RWPE2 (cell line): ENCODE data around the gene CBX2.

Experiments used
- ATAC-seq: fragments of 200-7000 bp; cut with Tn5 transposase; 3 replicates; pipeline ENCODE4 v1.9.1; 2021; ENCODE audit warnings: low read depth
- DNase-seq: peaks from one replicate; pipeline ENCODE4 v3.0.0-alpha.2; 2020; ENCODE audit warnings: low spot score
- H3K27ac ChIP-seq: fragments of 450-650 bp; 2 replicates; pipeline ENCODE4 v1.5.1; 2017; ENCODE audit warnings: mild to moderate bottlenecking; ENCODE audit not compliant: poor library complexity, severe bottlenecking
- H3K27me3 ChIP-seq: fragments of 250-450 bp; sonication (Bioruptor Pico); 2 replicates; pipeline ENCODE4 v1.5.1; 2021; ENCODE audit warnings: mild to moderate bottlenecking, moderate library complexity; ENCODE audit not compliant: insufficient read depth, poor library complexity, severe bottlenecking
- H3K36me3 ChIP-seq: fragments of 250-450 bp; sonication (Bioruptor Pico); 2 replicates; pipeline ENCODE4 v1.5.1; 2020; ENCODE audit warnings: low read depth, mild to moderate bottlenecking, moderate library complexity
- H3K4me1 ChIP-seq: fragments of 250-450 bp; sonication (Bioruptor Pico); 2 replicates; pipeline ENCODE4 v1.5.1; 2021; ENCODE audit warnings: mild to moderate bottlenecking, moderate library complexity; ENCODE audit not compliant: insufficient read depth, poor library complexity, severe bottlenecking
- H3K4me3 ChIP-seq: fragments of 250-450 bp; sonication (Bioruptor Pico); 2 replicates; pipeline ENCODE4 v1.5.1; 2021; ENCODE audit warnings: mild to moderate bottlenecking, moderate library complexity; ENCODE audit not compliant: severe bottlenecking
- H3K9me3 ChIP-seq: fragments of 250-450 bp; sonication (Bioruptor Pico); 2 replicates; pipeline ENCODE4 v1.5.1; 2021; ENCODE audit warnings: mild to moderate bottlenecking, moderate library complexity; ENCODE audit not compliant: severe bottlenecking
- TF ChIP-seq, protein P1 (sequence below): fragments of 450-650 bp; IDR thresholded peaks from one replicate; pipeline ENCODE4 v1.5.1; 2017; ENCODE audit warnings: mild to moderate bottlenecking, moderate library complexity; ENCODE audit not compliant: poor library complexity, severe bottlenecking

Gene CBX2

DNA sequence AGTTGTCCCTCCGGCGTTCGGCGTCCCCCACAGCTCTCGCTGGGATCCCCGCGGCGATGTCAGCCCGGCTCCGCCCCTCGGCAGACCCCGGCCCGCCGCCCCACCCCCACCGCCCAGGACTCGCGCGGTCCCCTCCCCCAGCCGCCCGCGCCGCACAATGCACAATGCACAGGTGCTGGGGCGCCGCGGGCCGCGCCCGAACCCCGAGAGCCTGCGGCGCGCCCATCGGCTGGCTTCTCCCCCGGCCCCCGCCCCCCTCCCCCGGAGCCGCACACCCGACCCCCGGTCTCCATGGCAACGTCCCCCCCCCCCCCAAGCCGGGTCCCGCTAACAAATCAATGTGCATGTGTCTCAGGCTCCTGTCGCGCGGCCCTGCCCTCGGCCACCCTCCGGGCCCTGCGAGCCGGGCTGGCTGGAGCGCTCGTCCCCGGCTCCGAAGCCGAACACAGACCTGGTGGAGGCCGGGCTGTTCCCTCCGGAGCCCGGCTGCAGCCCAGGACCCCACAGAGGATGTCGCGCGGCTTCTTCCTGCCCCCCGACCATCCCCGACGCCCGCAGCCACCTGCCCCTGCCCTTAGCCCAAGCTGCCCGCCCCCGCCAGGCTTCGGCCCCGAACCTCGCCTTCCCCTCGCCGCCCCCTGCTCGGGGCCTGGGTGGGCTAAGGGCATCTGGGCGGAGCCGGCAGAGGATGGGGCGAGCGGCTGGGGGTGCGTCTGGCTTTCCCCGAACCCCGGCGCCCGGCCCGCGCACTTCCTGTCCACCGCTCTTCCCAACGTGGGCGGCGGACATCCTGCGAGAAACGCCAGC is 19.7 kb downstream of the CBX2 start:
- H3K27ac ChIP-seq = no peak overlapping the region
- ATAC-seq (peak; percentile 16), DNase-seq (no peak)
- TF ChIP-seq, protein P1, sequence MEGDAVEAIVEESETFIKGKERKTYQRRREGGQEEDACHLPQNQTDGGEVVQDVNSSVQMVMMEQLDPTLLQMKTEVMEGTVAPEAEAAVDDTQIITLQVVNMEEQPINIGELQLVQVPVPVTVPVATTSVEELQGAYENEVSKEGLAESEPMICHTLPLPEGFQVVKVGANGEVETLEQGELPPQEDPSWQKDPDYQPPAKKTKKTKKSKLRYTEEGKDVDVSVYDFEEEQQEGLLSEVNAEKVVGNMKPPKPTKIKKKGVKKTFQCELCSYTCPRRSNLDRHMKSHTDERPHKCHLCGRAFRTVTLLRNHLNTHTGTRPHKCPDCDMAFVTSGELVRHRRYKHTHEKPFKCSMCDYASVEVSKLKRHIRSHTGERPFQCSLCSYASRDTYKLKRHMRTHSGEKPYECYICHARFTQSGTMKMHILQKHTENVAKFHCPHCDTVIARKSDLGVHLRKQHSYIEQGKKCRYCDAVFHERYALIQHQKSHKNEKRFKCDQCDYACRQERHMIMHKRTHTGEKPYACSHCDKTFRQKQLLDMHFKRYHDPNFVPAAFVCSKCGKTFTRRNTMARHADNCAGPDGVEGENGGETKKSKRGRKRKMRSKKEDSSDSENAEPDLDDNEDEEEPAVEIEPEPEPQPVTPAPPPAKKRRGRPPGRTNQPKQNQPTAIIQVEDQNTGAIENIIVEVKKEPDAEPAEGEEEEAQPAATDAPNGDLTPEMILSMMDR = no peak
- H3K4me3 ChIP-seq = peak overlapping the region; percentile 77
- H3K9me3 ChIP-seq = no peaks in the 10 kb centered on the region
- peaks cover 60% of the 10 kb centered on the region for H3K27me3 ChIP-seq
- 0 out of 2 replicates have a peak, but pooled peaks cover 4% of the 10 kb centered on the region for H3K36me3 ChIP-seq
- peaks cover 7% of the 10 kb centered on the region for H3K4me1 ChIP-seq

DNA sequence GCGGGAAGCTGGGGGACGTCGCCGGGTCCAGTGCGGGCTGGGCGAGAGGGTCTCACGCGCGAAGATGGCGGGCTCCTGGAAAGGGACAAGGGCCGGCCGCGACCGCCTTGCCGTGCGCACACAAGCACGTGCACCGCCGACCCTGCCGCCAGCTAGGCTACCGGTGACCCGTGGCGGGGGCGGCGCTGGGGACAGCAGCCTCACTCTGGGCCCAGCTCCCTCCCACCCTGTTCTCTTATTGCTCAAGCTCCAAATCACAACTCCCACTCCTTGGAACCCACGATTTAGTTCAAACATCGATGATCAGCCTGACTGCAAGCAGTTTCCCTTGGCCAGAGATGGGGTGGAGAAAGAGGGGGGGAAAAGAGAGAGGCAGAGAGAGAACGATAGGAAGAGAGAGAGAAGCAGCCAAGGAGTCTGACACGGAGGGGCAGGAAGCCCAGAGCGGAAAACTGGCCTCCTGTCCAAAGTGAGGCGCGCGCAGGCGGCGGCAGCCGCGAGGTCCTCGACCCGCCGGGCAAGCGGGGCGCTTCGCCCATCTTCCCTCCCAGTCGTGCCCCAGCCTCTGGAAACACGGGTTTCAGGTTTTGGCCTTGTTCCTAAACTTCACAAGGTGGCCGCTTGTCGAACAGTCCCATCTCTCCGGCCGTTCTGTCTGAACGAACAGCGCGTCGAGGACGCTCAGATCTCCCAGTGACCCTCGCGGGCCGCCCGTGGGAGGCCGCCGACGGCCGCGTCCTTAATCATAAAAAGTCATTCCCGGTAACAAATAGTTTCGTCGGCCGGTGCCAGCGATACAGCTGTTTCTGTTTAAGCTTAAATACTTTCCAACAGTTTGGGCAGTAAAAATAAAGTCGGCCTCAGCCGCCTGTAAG is 20.6 kb downstream of the CBX2 start:
- peaks cover 6% of the 10 kb centered on the region for H3K4me1 ChIP-seq
- H3K27me3 ChIP-seq = peaks cover 60% of the 10 kb centered on the region
- ATAC-seq (no peak), DNase-seq (no peak)
- TF ChIP-seq, protein P1 = no peak
- H3K36me3 ChIP-seq = 0 out of 2 replicates have a peak, but pooled peaks cover 4% of the 10 kb centered on the region
- no peaks in the 10 kb centered on the region for H3K9me3 ChIP-seq
- H3K4me3 ChIP-seq = peak overlapping the region; percentile 20
- no peak overlapping the region for H3K27ac ChIP-seq

DNA sequence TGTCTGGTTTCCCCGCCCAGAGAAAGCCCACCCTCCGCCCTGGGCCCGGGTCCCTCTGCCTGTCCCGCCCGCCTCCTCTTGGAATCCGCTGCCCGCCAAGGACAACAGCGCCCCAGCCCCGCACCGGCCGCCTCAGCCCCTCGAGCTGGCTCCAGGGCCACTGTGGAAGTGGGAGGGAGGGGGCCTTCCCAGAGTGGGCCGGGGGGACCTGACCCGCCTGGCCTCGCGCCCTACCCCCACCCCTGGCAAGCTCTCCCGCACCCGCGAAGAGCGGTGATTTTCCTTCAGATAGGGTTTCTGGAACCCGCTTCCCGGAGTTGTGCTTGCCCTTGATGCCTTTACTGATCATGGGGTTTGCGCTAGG is 21.2 kb downstream of the CBX2 start:
- TF ChIP-seq, protein P1 = no peak

DNA sequence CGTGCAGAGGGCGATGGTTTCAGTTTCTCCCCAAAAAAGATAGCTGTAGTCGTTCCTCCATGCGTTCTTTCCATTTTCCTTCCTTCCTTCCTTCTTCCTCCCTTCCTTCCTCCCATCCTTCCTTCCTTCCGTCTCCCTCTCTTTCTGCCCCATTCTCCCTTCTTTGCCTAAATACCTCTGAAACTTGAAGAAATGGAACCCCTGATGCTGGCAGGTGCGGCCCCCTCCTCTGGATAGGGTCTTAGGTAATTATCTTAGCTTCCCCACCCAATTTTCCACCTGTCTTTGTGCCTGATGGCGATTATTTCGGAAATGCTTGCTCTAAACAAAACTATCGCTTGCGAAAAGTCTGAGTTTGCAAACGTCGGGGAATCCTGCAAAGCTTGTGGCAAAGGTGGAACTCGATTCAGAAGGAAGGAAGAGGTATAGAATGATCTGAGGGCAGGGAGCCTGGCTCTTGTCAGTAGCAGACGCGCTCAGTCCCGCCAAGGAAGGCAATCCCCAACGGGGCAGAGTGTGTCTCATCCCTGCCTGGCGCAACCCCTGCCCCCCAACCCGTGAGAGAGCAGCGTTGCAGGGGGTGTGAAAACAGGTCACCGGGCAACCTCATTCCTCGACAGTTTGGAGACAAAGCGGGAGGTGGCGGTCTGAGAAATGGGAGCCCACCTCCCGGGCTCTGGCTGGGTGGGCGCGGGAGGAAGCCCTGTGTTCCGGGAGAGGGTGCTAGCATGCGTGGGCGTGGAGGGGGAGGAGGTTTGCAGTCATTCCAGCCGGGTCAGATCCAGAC is 21.8 kb downstream of the CBX2 start:
- H3K4me1 ChIP-seq = peaks cover 3% of the 10 kb centered on the region
- TF ChIP-seq, protein P1 = no peak
- H3K27me3 ChIP-seq = peaks cover 71% of the 10 kb centered on the region

More for the DNA sequence above, 21.2 kb downstream of the CBX2 start:
- Histone ChIP-seq H3K27me3 (peaks cover 65% of the 10 kb centered on the region), H3K36me3 (0 out of 2 replicates have a peak, but pooled peaks cover 4% of the 10 kb centered on the region), H3K4me3 (no peak overlapping the region), H3K4me1 (peaks cover 3% of the 10 kb centered on the region), H3K27ac (no peak overlapping the region), H3K9me3 (no peaks in the 10 kb centered on the region)
- ATAC-seq (no peak), DNase-seq (no peak)

More for the DNA sequence above, 21.8 kb downstream of the CBX2 start:
- Histone ChIP-seq H3K9me3 (no peaks in the 10 kb centered on the region), H3K27ac (no peak overlapping the region), H3K36me3 (0 out of 2 replicates have a peak, but pooled peaks cover 4% of the 10 kb centered on the region), H3K4me3 (no peak overlapping the region)
- DNase-seq (no peak), ATAC-seq (no peak)
